Measurements from ENCODE around the gene MATR3.
A peak's percentile ranks its signal among the peaks of the same experiment; 100 is the strongest.

The MATR3 gene

GRCh38 chr5:139271201-139272027 is 22.1 kb upstream of the MATR3 start:
- Histone ChIP-seq H3K9me3 (ENCODE audit: control insufficient read depth, insufficient read depth, low read length) (no peaks in the 10 kb centered on the region), H3K27ac (ENCODE audit: low read depth, low read length) (no peak overlapping the region), H4K20me1 (ENCODE audit: control insufficient read depth, insufficient read depth, low read depth, low read length) (peaks cover 6% of the 10 kb centered on the region; the same call in 1 of the 2 replicates), H3K27me3 (ENCODE audit: control insufficient read depth, low read length) (0 out of 2 replicates have a peak, but pooled peaks cover 4% of the 10 kb centered on the region), H3K36me3 (ENCODE audit: control insufficient read depth, low read length) (peaks cover 24% of the 10 kb centered on the region), H3F3A (ENCODE audit: control insufficient read depth, insufficient read depth) (peaks cover 18% of the 10 kb centered on the region), H3K4me1 (ENCODE audit: control insufficient read depth, low read length) (peaks cover 36% of the 10 kb centered on the region), H3K4me3 (ENCODE audit: low read length) (no peak overlapping the region), H3K4me2 (ENCODE audit: low read length) (no peak overlapping the region), H3K79me2 (ENCODE audit: control insufficient read depth, low read length) (peaks cover 34% of the 10 kb centered on the region), H3K9me2 (replicated peaks; ENCODE audit: control insufficient read depth, low read length) (no peaks in the 10 kb centered on the region)
- no peak for TF ChIP-seq EZH2phosphoT487 (IDR thresholded peaks at IDR 0.05; ENCODE audit: borderline replicate concordance, low read length)
- TF ChIP-seq CTCF (IDR thresholded peaks at IDR 0.05; ENCODE audit: low read depth, low read length, poor library complexity, severe bottlenecking) = no peak

GRCh38 chr5:139272471-139273321 is 20.8 kb upstream of the MATR3 start:
- peaks cover 49% of the 10 kb centered on the region for H3K4me1 ChIP-seq (ENCODE audit: control insufficient read depth, low read length)
- H3K4me2 ChIP-seq (ENCODE audit: low read length) = peak overlapping the region; percentile 96
- 0 out of 2 replicates have a peak overlapping the region, but pooled peaks have one; percentile 85 for H3K27ac ChIP-seq (ENCODE audit: low read depth, low read length)
- no peaks in the 10 kb centered on the region for H3K9me2 ChIP-seq (replicated peaks; ENCODE audit: control insufficient read depth, low read length)
- TF ChIP-seq EZH2phosphoT487 (IDR thresholded peaks at IDR 0.05; ENCODE audit: borderline replicate concordance, low read length) = no peak
- TF ChIP-seq CTCF (IDR thresholded peaks at IDR 0.05; ENCODE audit: low read depth, low read length, poor library complexity, severe bottlenecking) = no peak
- peaks cover 8% of the 10 kb centered on the region; the same call in 1 of the 2 replicates for H4K20me1 ChIP-seq (ENCODE audit: control insufficient read depth, insufficient read depth, low read depth, low read length)
- peaks cover 37% of the 10 kb centered on the region for H3K36me3 ChIP-seq (ENCODE audit: control insufficient read depth, low read length)
- H3K79me2 ChIP-seq (ENCODE audit: control insufficient read depth, low read length) = peaks cover 47% of the 10 kb centered on the region
- H3F3A ChIP-seq (ENCODE audit: control insufficient read depth, insufficient read depth) = peaks cover 31% of the 10 kb centered on the region
- no peaks in the 10 kb centered on the region for H3K9me3 ChIP-seq (ENCODE audit: control insufficient read depth, insufficient read depth, low read length)
- peak overlapping the region; percentile 81 for H3K4me3 ChIP-seq (ENCODE audit: low read length)
- 0 out of 2 replicates have a peak, but pooled peaks cover 4% of the 10 kb centered on the region for H3K27me3 ChIP-seq (ENCODE audit: control insufficient read depth, low read length)

GRCh38 chr5:139273322-139273571 is 20.3 kb upstream of the MATR3 start:
- no peaks in the 10 kb centered on the region for H3K9me3 ChIP-seq (ENCODE audit: control insufficient read depth, insufficient read depth, low read length)
- H3K27ac ChIP-seq (ENCODE audit: low read depth, low read length) = peak overlapping the region; percentile 85
- H3K36me3 ChIP-seq (ENCODE audit: control insufficient read depth, low read length) = peaks cover 42% of the 10 kb centered on the region
- H3K4me1 ChIP-seq (ENCODE audit: control insufficient read depth, low read length) = peaks cover 47% of the 10 kb centered on the region
- no peaks in the 10 kb centered on the region for H3K9me2 ChIP-seq (replicated peaks; ENCODE audit: control insufficient read depth, low read length)
- H3K4me3 ChIP-seq (ENCODE audit: low read length) = peak overlapping the region; percentile 81
- 0 out of 2 replicates have a peak, but pooled peaks cover 4% of the 10 kb centered on the region for H3K27me3 ChIP-seq (ENCODE audit: control insufficient read depth, low read length)
- peaks cover 36% of the 10 kb centered on the region for H3F3A ChIP-seq (ENCODE audit: control insufficient read depth, insufficient read depth)
- H3K79me2 ChIP-seq (ENCODE audit: control insufficient read depth, low read length) = peaks cover 51% of the 10 kb centered on the region
- H3K4me2 ChIP-seq (ENCODE audit: low read length) = peak overlapping the region; percentile 96
- H4K20me1 ChIP-seq (ENCODE audit: control insufficient read depth, insufficient read depth, low read depth, low read length) = peaks cover 8% of the 10 kb centered on the region; the same call in 1 of the 2 replicates
- TF ChIP-seq CTCF (IDR thresholded peaks at IDR 0.05; ENCODE audit: low read depth, low read length, poor library complexity, severe bottlenecking) (no peak), EZH2phosphoT487 (IDR thresholded peaks at IDR 0.05; ENCODE audit: borderline replicate concordance, low read length) (no peak)

Data from DOHH2 (cell line).